Measurements from ENCODE around the gene CEP295NL.

CEP295NL gene

GRCh38 chr17:78862073-78863023 is 40.7 kb downstream of the CEP295NL start:
- Histone ChIP-seq H3K4me3 (no peak overlapping the region), H3K9ac (ENCODE audit: insufficient read length) (no peak overlapping the region), H3K36me3 (ENCODE audit: insufficient read depth, low read length) (peaks cover 4% of the 10 kb centered on the region), H3K9me3 (ENCODE audit: low read depth, low read length) (no peaks in the 10 kb centered on the region), H3K27ac (no peak overlapping the region)
- TF ChIP-seq EZH2 (IDR thresholded peaks at IDR 0.05) (no peak), FOXP2 (optimal IDR thresholded peaks at IDR 0.05; ENCODE audit: control extremely low read depth, extremely low read length, insufficient read depth) (no peak), POLR2AphosphoS5 (IDR thresholded peaks at IDR 0.05; ENCODE audit: borderline replicate concordance, low read depth, low read length) (no peak)
- DNase-seq (ENCODE audit: low read depth, low spot score): no peak

GRCh38 chr17:78861229-78861628 is 41.8 kb downstream of the CEP295NL start:
- Histone ChIP-seq H3K9ac (ENCODE audit: insufficient read length) (no peak overlapping the region), H3K36me3 (ENCODE audit: insufficient read depth, low read length) (peaks cover 4% of the 10 kb centered on the region), H3K4me3 (no peak overlapping the region), H3K27ac (no peak overlapping the region), H3K9me3 (ENCODE audit: low read depth, low read length) (no peaks in the 10 kb centered on the region)
- no peak for TF ChIP-seq FOXP2 (optimal IDR thresholded peaks at IDR 0.05; ENCODE audit: control extremely low read depth, extremely low read length, insufficient read depth)
- TF ChIP-seq EZH2 (IDR thresholded peaks at IDR 0.05): no peak
- TF ChIP-seq POLR2AphosphoS5 (IDR thresholded peaks at IDR 0.05; ENCODE audit: borderline replicate concordance, low read depth, low read length): no peak
- DNase-seq (ENCODE audit: low read depth, low spot score): no peak

DNA sequence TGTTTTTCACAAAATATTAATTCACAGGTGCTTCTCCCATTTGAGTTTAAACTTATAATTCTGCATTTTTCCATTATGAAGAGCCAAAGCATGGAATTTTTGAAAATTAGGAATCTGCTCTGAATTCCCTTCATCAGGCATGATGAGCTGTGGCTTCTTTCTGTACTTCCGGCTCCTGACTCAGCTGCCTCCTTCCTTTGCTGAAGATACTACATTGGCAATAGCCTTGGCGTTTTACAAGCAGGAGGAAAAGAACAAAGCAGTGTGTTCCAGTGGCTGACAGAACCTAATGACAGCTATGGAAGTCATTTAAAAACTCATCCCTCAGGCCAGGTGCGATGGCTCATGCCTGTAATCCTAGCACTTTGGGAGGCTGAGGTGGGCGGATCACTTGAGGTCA is 44.0 kb downstream of the CEP295NL start:
- Histone ChIP-seq H3K9ac (ENCODE audit: insufficient read length) (no peak overlapping the region), H3K9me3 (ENCODE audit: low read depth, low read length) (no peaks in the 10 kb centered on the region), H3K36me3 (ENCODE audit: insufficient read depth, low read length) (peaks cover 9% of the 10 kb centered on the region), H3K4me3 (no peak overlapping the region), H3K27ac (no peak overlapping the region)
- no peak for DNase-seq (ENCODE audit: low read depth, low spot score)
- no peak for TF ChIP-seq EZH2 (IDR thresholded peaks at IDR 0.05)
- no peak for TF ChIP-seq POLR2AphosphoS5 (IDR thresholded peaks at IDR 0.05; ENCODE audit: borderline replicate concordance, low read depth, low read length)
- no peak for TF ChIP-seq FOXP2 (optimal IDR thresholded peaks at IDR 0.05; ENCODE audit: control extremely low read depth, extremely low read length, insufficient read depth)

- H3K27ac ChIP-seq: no peak overlapping the region
Measured at GRCh38 chr17:78857266-78857665, 45.7 kb downstream of the CEP295NL start.

DNA sequence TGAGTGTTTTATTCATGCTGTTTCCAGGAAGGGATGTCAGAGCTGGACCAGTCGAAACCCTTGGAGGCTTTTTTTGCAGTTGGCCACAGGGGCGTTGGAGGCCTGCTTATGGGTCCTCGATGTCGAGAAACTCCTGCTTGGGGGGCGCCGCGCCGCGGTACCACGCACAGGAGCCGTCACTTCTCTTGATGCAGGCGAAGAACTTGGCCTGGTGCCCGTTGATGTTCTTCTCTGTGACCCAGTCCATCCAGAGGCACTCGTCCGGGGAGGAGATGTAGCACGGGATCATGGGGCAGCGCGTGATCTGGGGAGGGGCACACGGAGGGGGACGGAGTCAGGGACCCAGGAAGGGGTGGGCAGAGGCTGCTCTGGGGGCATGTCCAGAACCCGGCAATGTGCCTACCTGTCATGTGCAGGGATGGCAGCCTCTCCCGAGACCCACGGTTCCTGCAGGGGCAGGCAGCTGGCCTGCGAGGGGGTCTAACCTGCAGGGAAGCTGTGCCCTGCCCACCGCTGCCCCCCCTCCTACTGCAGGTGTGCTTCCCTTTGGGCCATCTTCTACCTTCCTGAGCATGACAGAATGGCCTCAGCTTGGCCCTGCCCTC is 47.3 kb downstream of the CEP295NL start:
- DNase-seq (ENCODE audit: low read depth, low spot score): no peak
- Histone ChIP-seq H3K36me3 (ENCODE audit: insufficient read depth, low read length) (peaks cover 5% of the 10 kb centered on the region; the same call in 1 of the 2 replicates), H3K9me3 (ENCODE audit: low read depth, low read length) (no peaks in the 10 kb centered on the region), H3K9ac (ENCODE audit: insufficient read length) (no peak overlapping the region), H3K27ac (no peak overlapping the region), H3K4me3 (no peak overlapping the region)
- TF ChIP-seq EZH2 (IDR thresholded peaks at IDR 0.05) (no peak), POLR2AphosphoS5 (IDR thresholded peaks at IDR 0.05; ENCODE audit: borderline replicate concordance, low read depth, low read length) (no peak), FOXP2 (optimal IDR thresholded peaks at IDR 0.05; ENCODE audit: control extremely low read depth, extremely low read length, insufficient read depth) (no peak)

More at GRCh38 chr17:78857266-78857665, 45.7 kb downstream of the CEP295NL start:
- TF ChIP-seq POLR2AphosphoS5 (IDR thresholded peaks at IDR 0.05; ENCODE audit: borderline replicate concordance, low read depth, low read length) (no peak), EZH2 (IDR thresholded peaks at IDR 0.05) (no peak), FOXP2 (optimal IDR thresholded peaks at IDR 0.05; ENCODE audit: control extremely low read depth, extremely low read length, insufficient read depth) (no peak)
- Histone ChIP-seq H3K4me3 (no peak overlapping the region), H3K9me3 (ENCODE audit: low read depth, low read length) (no peaks in the 10 kb centered on the region), H3K9ac (ENCODE audit: insufficient read length) (no peak overlapping the region), H3K36me3 (ENCODE audit: insufficient read depth, low read length) (peaks cover 5% of the 10 kb centered on the region; the same call in 1 of the 2 replicates)
- no peak for DNase-seq (ENCODE audit: low read depth, low spot score)

DNA sequence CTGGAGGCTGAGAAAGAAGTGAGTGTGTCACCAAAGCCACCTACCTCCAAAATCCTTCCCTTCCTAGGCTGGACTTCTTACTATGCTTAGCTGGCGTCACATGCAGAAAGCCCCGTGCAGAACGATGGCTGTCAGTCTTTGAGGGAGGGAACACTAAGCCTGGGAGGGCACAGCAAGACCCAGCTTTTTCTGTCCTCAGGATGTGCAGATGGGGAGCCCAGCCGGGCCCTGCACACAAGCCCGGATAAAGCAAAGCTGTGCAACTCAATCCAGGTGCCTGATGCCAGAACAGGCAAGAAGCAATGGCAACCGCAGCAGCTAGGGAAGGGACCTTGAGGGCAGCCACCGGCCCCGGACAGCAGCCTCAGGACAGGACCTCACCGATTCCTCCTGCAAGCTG is 48.5 kb downstream of the CEP295NL start:
- no peak for DNase-seq (ENCODE audit: low read depth, low spot score)
- H3K4me3 ChIP-seq: no peak overlapping the region
- no peaks in the 10 kb centered on the region for H3K9me3 ChIP-seq (ENCODE audit: low read depth, low read length)
- H3K36me3 ChIP-seq (ENCODE audit: insufficient read depth, low read length): peaks cover 5% of the 10 kb centered on the region; the same call in 1 of the 2 replicates
- no peak for TF ChIP-seq EZH2 (IDR thresholded peaks at IDR 0.05)
- no peak for TF ChIP-seq FOXP2 (optimal IDR thresholded peaks at IDR 0.05; ENCODE audit: control extremely low read depth, extremely low read length, insufficient read depth)
- TF ChIP-seq POLR2AphosphoS5 (IDR thresholded peaks at IDR 0.05; ENCODE audit: borderline replicate concordance, low read depth, low read length): no peak
- H3K27ac ChIP-seq: no peak overlapping the region
- no peak overlapping the region for H3K9ac ChIP-seq (ENCODE audit: insufficient read length)

DNA sequence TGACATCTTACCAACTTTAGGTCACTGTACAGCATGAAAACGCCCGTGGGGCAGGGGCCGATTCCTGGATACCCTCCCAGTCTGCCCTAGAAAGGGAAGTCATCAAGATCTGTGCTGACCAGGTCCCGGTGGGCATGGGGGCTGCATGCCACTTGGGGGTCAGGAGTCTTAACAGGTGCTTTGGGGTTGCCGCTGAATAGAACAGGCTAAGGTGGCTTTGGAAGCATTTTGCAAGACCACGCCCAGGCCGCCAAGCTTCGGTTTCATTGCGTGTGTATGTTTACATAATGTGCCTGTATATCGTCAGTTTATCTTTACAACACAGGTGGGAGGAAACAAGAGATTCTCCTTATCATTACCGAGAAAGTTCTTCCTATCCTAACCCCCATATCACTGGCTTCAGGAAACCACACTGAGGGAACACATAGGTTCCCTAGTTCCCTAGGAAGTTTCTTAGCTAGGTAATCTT is 49.0 kb downstream of the CEP295NL start:
- Histone ChIP-seq H3K36me3 (ENCODE audit: insufficient read depth, low read length) (peaks cover 5% of the 10 kb centered on the region; the same call in 1 of the 2 replicates), H3K27ac (no peak overlapping the region), H3K9me3 (ENCODE audit: low read depth, low read length) (no peaks in the 10 kb centered on the region), H3K4me3 (no peak overlapping the region), H3K9ac (ENCODE audit: insufficient read length) (no peak overlapping the region)
- no peak for DNase-seq (ENCODE audit: low read depth, low spot score)
- TF ChIP-seq POLR2AphosphoS5 (IDR thresholded peaks at IDR 0.05; ENCODE audit: borderline replicate concordance, low read depth, low read length): no peak
- TF ChIP-seq FOXP2 (optimal IDR thresholded peaks at IDR 0.05; ENCODE audit: control extremely low read depth, extremely low read length, insufficient read depth): no peak
- TF ChIP-seq EZH2 (IDR thresholded peaks at IDR 0.05): no peak

DNA sequence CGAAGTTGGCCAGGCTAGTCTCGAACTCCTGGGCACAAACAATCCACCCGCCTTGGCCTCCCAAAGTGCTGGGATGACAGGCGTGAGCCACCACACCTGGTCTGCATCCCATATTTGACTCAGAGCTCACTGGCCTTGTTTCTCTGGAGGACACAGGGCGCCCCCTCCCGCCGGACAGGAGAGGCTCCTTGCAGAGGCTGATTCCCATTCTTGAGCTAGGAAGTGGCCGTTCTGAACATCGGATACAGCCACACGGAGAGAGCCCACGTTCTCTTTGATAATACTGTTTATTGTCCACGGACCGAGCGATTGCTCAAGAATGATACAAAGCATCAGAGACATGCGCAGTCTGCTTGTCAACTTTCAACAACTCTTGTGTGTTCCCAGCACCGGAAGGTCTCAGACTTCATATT is 50.3 kb downstream of the CEP295NL start:
- TF ChIP-seq EZH2 (IDR thresholded peaks at IDR 0.05): no peak
- no peak for TF ChIP-seq FOXP2 (optimal IDR thresholded peaks at IDR 0.05; ENCODE audit: control extremely low read depth, extremely low read length, insufficient read depth)
- TF ChIP-seq POLR2AphosphoS5 (IDR thresholded peaks at IDR 0.05; ENCODE audit: borderline replicate concordance, low read depth, low read length): no peak
- DNase-seq (ENCODE audit: low read depth, low spot score): no peak
- H3K9me3 ChIP-seq (ENCODE audit: low read depth, low read length): no peaks in the 10 kb centered on the region
- H3K27ac ChIP-seq: no peak overlapping the region
- no peak overlapping the region for H3K9ac ChIP-seq (ENCODE audit: insufficient read length)
- H3K4me3 ChIP-seq: no peak overlapping the region
- peaks cover 5% of the 10 kb centered on the region; the same call in 1 of the 2 replicates for H3K36me3 ChIP-seq (ENCODE audit: insufficient read depth, low read length)

All from SK-N-MC (cell line).